Right kidney (tissue), 1 donor: ENCODE results near the gene NT5M.

Source experiments
- DNase-seq: peaks from one replicate; pipeline ENCODE4 v3.0.0-alpha.2; 2016

Gene NT5M

DNA sequence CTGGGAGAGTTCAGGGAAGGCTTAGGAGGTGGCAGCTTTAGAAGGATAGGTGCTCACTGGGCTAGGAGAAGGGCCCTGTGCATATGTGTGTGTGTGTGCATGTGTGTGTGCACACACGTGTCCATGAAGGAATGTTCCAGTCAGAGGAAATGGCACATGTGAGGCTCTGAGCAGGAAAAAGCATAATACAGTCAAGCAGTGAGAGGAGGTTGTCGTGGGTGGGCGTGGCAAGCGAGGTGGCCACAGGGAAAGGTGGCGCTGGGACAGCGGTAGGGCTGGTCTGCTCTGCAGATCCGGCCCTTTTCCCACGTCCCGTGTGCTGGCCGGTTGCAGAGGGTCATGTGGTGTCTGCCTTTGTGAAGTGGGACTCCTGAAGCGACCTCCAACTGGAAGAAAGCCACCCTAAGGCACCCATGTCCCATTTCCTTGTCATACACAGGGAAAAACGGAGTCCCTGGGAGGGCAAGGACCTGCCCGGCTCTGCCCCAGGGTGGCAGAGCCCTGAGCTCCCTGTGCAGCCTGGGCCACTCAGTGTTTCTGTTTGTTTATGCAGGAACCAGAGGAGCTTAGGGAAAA lies 40.1 kb downstream of the NT5M start:
- no peak for DNase-seq

DNA sequence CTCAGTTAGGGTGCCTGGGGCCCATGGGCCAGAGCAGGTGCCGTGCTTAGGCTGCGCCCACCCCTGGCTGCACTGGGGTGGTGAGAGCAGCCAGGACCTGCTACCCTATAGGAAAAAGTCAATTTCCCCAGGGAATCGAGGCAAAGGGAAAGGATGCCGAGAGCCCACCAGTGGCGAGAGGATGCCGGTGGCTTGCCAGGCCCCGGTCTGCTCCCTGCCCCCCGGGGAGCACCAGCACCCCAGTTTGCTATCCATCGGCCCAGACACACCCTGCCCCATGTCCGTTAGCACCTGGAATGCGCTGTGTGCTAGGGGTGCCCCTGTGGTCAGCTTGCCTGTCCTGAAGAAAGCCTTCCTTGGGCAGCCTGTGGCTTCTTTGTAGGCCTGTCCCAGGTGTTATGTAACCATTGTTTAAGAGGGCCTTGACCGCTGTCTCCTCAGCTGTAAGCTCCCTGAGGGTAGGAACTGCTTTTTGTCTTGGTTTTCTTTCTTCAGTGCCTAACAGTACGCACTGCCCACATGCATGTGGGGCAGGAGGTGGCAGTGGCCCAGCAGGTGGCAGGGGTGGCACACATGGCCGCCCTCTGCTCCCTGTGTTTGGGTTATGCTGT lies 40.8 kb downstream of the NT5M start:
- no peak for DNase-seq

GRCh38 chr17:17344507-17345293 lies 41.5 kb downstream of the NT5M start:
- DNase-seq = no peak

GRCh38 chr17:17345294-17345597 lies 42.1 kb downstream of the NT5M start:
- no peak for DNase-seq

GRCh38 chr17:17345686-17346427 lies 42.7 kb downstream of the NT5M start:
- no peak for DNase-seq

GRCh38 chr17:17346428-17347233 lies 43.5 kb downstream of the NT5M start:
- DNase-seq = no peak

- DNase-seq = no peak
These were observed 44.2 kb downstream of the NT5M start for GRCh38 chr17:17347234-17347955.

- no peak for DNase-seq
These were observed 45.0 kb downstream of the NT5M start for GRCh38 chr17:17347956-17348871.

GRCh38 chr17:17348872-17349723 lies 45.9 kb downstream of the NT5M start:
- no peak for DNase-seq

DNA sequence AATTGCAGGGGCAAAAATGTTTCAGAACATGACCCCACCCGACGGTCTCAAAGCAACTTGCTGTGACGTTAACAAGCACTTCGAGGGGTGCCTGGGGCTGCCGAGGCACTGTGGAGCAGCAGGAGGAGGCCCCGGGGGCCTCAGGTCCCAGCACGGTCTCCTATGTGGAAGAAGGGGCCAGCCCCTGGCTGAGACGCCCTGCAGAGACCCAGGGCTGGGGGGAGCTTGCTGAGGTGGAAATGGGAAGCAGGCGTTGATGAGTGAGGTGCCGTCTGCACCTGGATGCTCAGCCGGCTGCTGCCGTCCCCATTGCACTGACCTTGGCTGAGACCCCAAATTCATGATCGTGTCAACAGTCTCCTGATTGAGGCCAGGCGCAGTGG lies 46.5 kb downstream of the NT5M start:
- no peak for DNase-seq

DNA sequence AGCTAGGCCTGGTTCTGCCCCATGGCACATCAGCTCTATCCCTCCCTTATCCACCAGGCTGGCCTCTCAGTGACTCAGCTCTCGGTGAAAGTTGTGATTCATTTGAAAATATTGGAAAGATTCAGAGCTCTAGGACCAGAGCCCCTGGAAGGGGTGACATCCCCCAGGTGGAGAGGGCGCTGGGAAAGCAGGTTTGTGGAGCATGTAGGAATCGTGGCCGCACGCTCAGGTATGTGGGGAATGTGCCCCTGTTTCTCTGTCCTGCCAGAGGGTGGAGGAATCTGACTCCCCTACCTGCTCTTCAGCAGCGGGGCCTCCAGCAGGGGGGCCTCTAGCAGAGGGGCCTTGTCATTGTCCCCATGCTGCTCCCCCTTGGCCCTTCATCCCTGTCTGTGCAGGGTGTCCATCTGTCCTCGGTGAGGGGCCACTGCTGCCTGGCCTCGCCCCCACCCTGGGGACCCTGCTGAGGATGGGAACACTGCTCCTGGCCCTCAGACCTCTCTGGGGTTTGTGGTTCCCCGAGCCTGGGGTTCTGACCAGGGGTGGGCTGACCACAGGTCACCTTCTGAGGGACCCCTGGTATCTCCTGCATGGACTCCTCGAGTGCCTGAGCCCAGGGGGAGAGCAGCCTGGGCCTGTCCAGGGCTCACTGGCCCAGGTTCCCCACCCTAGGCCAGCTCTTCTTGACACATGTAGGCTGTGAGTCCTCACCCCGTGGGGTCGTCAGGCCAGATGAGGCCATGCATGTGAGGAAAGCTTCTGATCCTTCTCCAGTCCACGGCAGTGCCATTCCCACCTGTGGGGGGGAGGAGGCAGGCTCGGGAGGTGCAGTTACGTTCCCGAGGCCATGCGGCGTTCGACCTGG lies 47.5 kb downstream of the NT5M start:
- peak; percentile 29 for DNase-seq

DNA sequence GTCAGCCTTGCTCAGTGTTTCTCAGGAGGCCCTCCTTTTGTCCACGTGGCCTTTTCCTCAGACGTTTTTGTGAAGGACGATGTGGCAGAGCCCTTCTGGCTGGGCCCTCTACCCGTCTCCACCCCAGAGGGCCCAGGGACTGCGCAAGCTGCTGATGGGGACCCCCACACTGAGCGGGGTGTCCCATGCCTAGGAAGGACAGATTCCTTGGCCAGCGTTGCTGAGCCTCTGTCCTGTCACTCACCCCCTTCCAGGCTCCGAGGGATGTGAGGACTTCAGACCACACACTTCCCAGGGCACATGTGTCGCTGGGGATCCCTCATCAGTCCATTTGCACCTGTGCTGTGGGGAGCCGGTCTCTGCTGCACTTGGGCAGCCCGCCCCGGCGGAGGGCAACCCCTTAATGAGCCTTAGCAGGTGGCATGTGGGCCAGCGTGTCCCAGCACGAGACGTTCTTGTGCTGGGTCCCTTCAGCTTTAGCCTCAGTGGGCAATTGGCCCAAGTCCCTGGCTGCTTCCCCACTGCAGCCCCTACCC lies 48.3 kb downstream of the NT5M start:
- no peak for DNase-seq

DNA sequence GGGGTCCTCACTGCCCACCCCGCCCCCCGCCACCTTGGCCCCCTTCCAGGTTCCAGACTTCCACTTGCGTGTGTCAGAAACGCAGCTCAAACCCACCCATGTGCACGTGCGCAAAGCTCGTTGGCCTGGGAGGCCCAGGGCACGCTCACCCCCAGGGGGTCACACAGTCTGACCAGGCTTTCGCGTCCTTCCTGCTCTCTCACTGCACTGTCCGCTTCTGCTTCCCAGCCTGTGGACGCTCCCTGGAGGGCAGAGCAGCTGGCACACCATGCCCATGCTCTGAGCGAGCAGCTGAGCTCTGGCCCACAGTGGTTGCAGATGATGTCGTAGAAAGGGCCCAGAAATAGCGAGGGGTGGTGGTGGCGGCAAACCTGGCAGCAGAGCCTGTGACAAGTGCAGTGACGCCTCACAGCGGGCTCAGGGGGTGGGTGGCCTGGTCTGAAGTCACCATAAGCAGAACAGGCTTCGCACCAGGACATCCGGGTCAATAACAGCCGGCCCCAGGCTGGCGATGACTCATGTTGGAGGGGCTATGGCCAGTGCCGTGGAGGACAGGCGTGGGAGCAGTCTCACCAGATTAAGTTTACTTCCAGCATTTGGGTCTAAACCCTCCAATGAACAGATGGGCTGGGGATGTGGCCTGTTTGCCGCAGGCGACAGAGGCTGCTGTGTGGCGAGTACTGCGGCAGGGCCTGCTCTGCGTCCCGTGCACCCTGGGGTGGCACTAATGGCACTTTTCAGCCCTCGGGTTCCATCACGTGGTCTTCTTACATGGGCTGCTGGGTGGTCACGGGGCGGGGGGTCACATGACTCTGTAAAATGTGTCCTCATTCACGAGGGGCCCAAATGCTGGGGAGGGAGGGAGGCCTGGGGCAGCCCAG lies 49.0 kb downstream of the NT5M start:
- DNase-seq = no peak

GRCh38 chr17:17352836-17353624 lies 49.9 kb downstream of the NT5M start:
- DNase-seq = no peak

DNA sequence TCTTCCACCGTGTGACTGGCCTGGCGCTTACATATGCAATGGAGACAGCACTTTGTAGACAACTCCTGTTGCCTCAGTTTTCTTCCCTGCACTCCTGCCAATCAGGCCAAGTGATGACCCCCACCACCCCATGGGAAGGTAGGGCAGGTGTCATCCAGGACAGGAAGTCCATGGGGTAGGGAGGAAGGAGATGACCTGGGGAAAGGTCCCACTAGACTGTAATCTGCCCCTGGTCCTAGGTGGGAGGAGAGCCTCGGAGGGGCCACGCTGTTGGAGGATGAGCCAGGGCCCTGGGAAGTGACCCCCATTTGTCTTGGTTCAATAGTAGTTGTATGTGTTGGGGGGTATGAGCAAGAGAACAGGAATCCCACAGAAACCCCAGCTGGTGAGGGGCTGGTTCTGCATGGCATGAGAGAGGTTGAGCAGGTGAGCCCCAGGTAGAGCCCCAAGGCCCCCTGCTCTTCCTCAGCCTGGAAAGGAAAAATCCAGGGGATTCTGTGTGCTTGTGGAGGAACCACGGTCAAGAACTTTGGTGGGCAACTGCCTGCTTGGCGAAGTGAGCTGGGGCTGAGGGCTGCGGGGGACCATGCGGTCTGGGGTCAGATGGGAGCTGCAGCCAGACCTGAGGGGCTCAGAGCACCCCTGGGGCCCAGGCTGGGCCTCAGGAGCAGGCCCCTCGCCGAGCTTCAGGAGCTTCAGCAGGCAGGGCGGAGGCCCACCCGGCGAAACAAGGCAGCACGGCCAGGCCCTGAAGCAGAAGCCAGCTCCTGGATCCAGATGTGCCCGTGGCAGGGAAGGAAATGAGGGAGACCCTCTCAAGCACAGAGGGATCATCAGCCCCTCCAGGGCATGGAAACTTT lies 50.7 kb downstream of the NT5M start:
- no peak for DNase-seq
